Superior temporal gyrus (tissue), 1 donor: ENCODE data around the gene LILRA6.
"Not testable (repeated sequence)": the region's sequence is repeated elsewhere in the genome, so short reads cannot be mapped to it uniquely, and the experiment has no call there.

Experiments used
- DNase-seq: peaks from one replicate; pipeline ENCODE4 v3.0.0-alpha.2; 2016; ENCODE audit errors: extremely low spot score

The LILRA6 gene

GRCh38 chr19:54242646-54243045 is at the start of gene LILRA6:
Gene LILRA6 (minus strand): TSS chr19:54242790.
- not testable (repeated sequence) for DNase-seq

- not testable (repeated sequence) for DNase-seq
Measured at GRCh38 chr19:54289160-54289559, 46.6 kb upstream of the LILRA6 start.

GRCh38 chr19:54287456-54287855 is 44.9 kb upstream of the LILRA6 start:
- no peak for DNase-seq

GRCh38 chr19:54286283-54286682 is 43.7 kb upstream of the LILRA6 start:
- DNase-seq, result not testable (repeated sequence)

GRCh38 chr19:54285427-54286056 is 43.0 kb upstream of the LILRA6 start:
- DNase-seq, result not testable (repeated sequence)

- no peak for DNase-seq
Measured at GRCh38 chr19:54282686-54283470, 40.3 kb upstream of the LILRA6 start.

GRCh38 chr19:54281729-54282075 is 39.1 kb upstream of the LILRA6 start:
- not testable (repeated sequence) for DNase-seq

- DNase-seq, result no peak
Measured at GRCh38 chr19:54281007-54281728, 38.6 kb upstream of the LILRA6 start, which contains the start of gene LILRB2. Gene LILRB2 (minus strand): TSS chr19:54281110. CDS start chr19:54280496, 614 bp downstream.

- DNase-seq, result not testable (repeated sequence)
Measured at GRCh38 chr19:54280441-54280840, 37.9 kb upstream of the LILRA6 start.

- not testable (repeated sequence) for DNase-seq
Measured at GRCh38 chr19:54280025-54280424, 37.4 kb upstream of the LILRA6 start.

GRCh38 chr19:54279406-54279962 is 36.9 kb upstream of the LILRA6 start:
- no peak for DNase-seq

- not testable (repeated sequence) for DNase-seq
Measured at GRCh38 chr19:54278571-54279195, 36.1 kb upstream of the LILRA6 start.

- DNase-seq, result not testable (repeated sequence)
Measured at GRCh38 chr19:54278056-54278455, 35.5 kb upstream of the LILRA6 start.

GRCh38 chr19:54277111-54277615 is 34.6 kb upstream of the LILRA6 start:
- DNase-seq, result not testable (repeated sequence)

GRCh38 chr19:54275951-54276350 is 33.4 kb upstream of the LILRA6 start:
- DNase-seq, result no peak

- not testable (repeated sequence) for DNase-seq
Measured at GRCh38 chr19:54274516-54274915, 31.9 kb upstream of the LILRA6 start.

- no peak for DNase-seq
Measured at GRCh38 chr19:54273821-54274220, 31.2 kb upstream of the LILRA6 start.

- DNase-seq, result not testable (repeated sequence)
Measured at GRCh38 chr19:54272181-54272580, 29.6 kb upstream of the LILRA6 start.

- not testable (repeated sequence) for DNase-seq
Measured at GRCh38 chr19:54271587-54271986, 29.0 kb upstream of the LILRA6 start.

GRCh38 chr19:54271106-54271505 is 28.5 kb upstream of the LILRA6 start:
- DNase-seq, result no peak

- DNase-seq, result no peak
Measured at GRCh38 chr19:54268936-54269335, 26.3 kb upstream of the LILRA6 start.
